H1 (cell line): ENCODE measurements around the gene CRHBP. TPM values are rescaled to one million over a fixed set of nuclear protein-coding genes. Genes with fewer than 3 reads are reported as not detected.

ENCODE experiments used
- CTCF ChIA-PET: fragments of 300-600 bp; sonication (Branson Sonifier 250); formaldehyde crosslinking; loops from one replicate; lab custom pipeline; 2021; ENCODE audit not compliant: partially characterized antibody; lab: Charles Lee
- POLR2A ChIA-PET: fragments of 300-600 bp; sonication (Branson Sonifier 250); formaldehyde crosslinking; loops from one replicate; lab custom pipeline; 2021; ENCODE audit warnings: inconsistent platforms; ENCODE audit not compliant: partially characterized antibody; lab: Charles Lee
- DNase-seq, 2 experiments: peaks; one replicate each; pipeline versions ENCODE4 v3.0.0 to v3.0.0-alpha.2; 2010 to 2022; ENCODE audit warnings: low spot score in 2 of 2, low read depth in 1 of 2, mixed read lengths in 1 of 2
- FAIRE-seq: peaks from 2 replicates; lab custom pipeline; 2011; peaks lifted over from hg19 to GRCh38; lab: Jason Lieb, UNC
- H2AFZ ChIP-seq: 2 replicates; pipeline ENCODE4 v1.8.1; 2012; ENCODE audit warnings: low read length, inconsistent platforms
- H2AK5ac ChIP-seq: 2 replicates; pipeline ENCODE4 v1.6.1; 2013; ENCODE audit warnings: low read depth, low read length
- H2BK120ac ChIP-seq: replicated peaks from 2 replicates; pipeline ENCODE3; 2013; ENCODE audit warnings: low read depth, low read length, inconsistent platforms
- H2BK12ac ChIP-seq: 2 replicates; pipeline ENCODE4 v1.6.1; 2013; ENCODE audit warnings: low read depth, low read length
- H2BK15ac ChIP-seq: 2 replicates; pipeline ENCODE4 v1.6.1; 2013; ENCODE audit warnings: low read length
- H2BK20ac ChIP-seq: 2 replicates; pipeline ENCODE4 v1.6.1; 2013; ENCODE audit warnings: low read length
- H2BK5ac ChIP-seq: 2 replicates; pipeline ENCODE4 v1.6.1; 2013; ENCODE audit warnings: low read depth, low read length
- H3K14ac ChIP-seq: 2 replicates; pipeline ENCODE4 v1.6.1; 2013; ENCODE audit warnings: inconsistent platforms; ENCODE audit not compliant: insufficient read length
- H3K18ac ChIP-seq: 2 replicates; pipeline ENCODE4 v1.6.1; 2013; ENCODE audit warnings: low read length; ENCODE audit errors: extremely low read depth
- H3K23ac ChIP-seq: 2 replicates; pipeline ENCODE4 v1.6.1; 2013; ENCODE audit warnings: inconsistent platforms; ENCODE audit not compliant: insufficient read length
- H3K23me2 ChIP-seq: 2 replicates; pipeline ENCODE4 v1.6.1; 2013; ENCODE audit warnings: low read depth, low read length
- H3K27ac ChIP-seq: 2 replicates; pipeline ENCODE4 v1.6.1; 2011; ENCODE audit warnings: low read depth, low read length, inconsistent platforms
- H3K27me3 ChIP-seq, 4 experiments: replicated peaks in 1 of 4; 1 replicate in 1 of 4; 2 replicates in 3 of 4; pipeline versions ENCODE4 v1.6.1 to v1.8.1; 2011 to 2013; ENCODE audit warnings: low read length in 3 of 4, mild to moderate bottlenecking in 3 of 4, inconsistent platforms in 2 of 4, mixed read lengths in 2 of 4, moderate library complexity in 1 of 4; ENCODE audit not compliant: control insufficient read depth in 3 of 4, insufficient read depth in 3 of 4; ENCODE audit errors: extremely low read depth in 1 of 4
- H3K36me3 ChIP-seq, 4 experiments: 2 replicates each; pipeline versions ENCODE4 v1.6.1 to v1.8.1; 2011 to 2013; ENCODE audit warnings: mild to moderate bottlenecking in 4 of 4, low read length in 3 of 4, moderate library complexity in 2 of 4, control low read depth in 1 of 4, inconsistent platforms in 1 of 4; ENCODE audit not compliant: insufficient read depth in 4 of 4, control insufficient read depth in 2 of 4
- H3K4ac ChIP-seq: replicated peaks from 2 replicates; pipeline ENCODE3; 2013; ENCODE audit warnings: low read length, low read depth, mixed read lengths, inconsistent platforms; ENCODE audit not compliant: insufficient read length
- H3K4me1 ChIP-seq, 4 experiments: replicated peaks in 1 of 4; 1 replicate in 1 of 4; 2 replicates in 3 of 4; pipeline versions ENCODE4 v1.6.1 to v1.8.1; 2011 to 2013; ENCODE audit warnings: low read length in 3 of 4, inconsistent platforms in 2 of 4, mixed read lengths in 1 of 4; ENCODE audit not compliant: insufficient read depth in 4 of 4, control insufficient read depth in 3 of 4
- H3K4me2 ChIP-seq, 2 experiments: 2 replicates each; pipeline versions ENCODE4 v1.6.1 to v1.8.1; 2011 to 2013; ENCODE audit warnings: low read depth in 2 of 2, low read length in 2 of 2, control low read depth in 1 of 2, inconsistent platforms in 1 of 2, mild to moderate bottlenecking in 1 of 2; ENCODE audit not compliant: insufficient read depth in 1 of 2
- H3K4me3 ChIP-seq, 4 experiments: fragments of 200-600, 300-600 bp in 1 of 4; sonication (generic), shearing (Covaris generic), sonication (Bioruptor Twin) in 1 of 4; 2 replicates each; pipeline versions ENCODE4 v1.5.1 to v1.8.1; 2011 to 2016; ENCODE audit warnings: low read length in 4 of 4, low read depth in 3 of 4, control low read depth in 2 of 4, inconsistent platforms in 2 of 4, mild to moderate bottlenecking in 2 of 4, mixed read lengths in 1 of 4, moderate library complexity in 1 of 4; ENCODE audit not compliant: insufficient read depth in 2 of 4; ENCODE audit errors: extremely low read depth in 1 of 4
- H3K56ac ChIP-seq: replicated peaks from 2 replicates; pipeline ENCODE3; 2013; ENCODE audit warnings: low read depth, mild to moderate bottlenecking, mixed read lengths, low read length, inconsistent platforms; ENCODE audit not compliant: insufficient read length
- H3K79me1 ChIP-seq: 2 replicates; pipeline ENCODE4 v1.6.1; 2013; ENCODE audit warnings: low read depth, low read length, control low read depth
- H3K79me2 ChIP-seq, 2 experiments: 2 replicates each; pipeline versions ENCODE4 v1.6.1 to v1.8.1; 2012 to 2013; ENCODE audit warnings: low read length in 2 of 2, mild to moderate bottlenecking in 2 of 2, inconsistent platforms in 1 of 2; ENCODE audit not compliant: insufficient read depth in 2 of 2, control insufficient read depth in 1 of 2
- H3K9ac ChIP-seq, 4 experiments: replicated peaks in 1 of 4; 1 replicate in 1 of 4; 2 replicates in 3 of 4; pipeline versions ENCODE4 v1.6.1 to v1.8.1; 2011 to 2013; ENCODE audit warnings: low read depth in 3 of 4, low read length in 3 of 4, control low read depth in 2 of 4, mild to moderate bottlenecking in 2 of 4, moderate library complexity in 2 of 4, inconsistent platforms in 1 of 4; ENCODE audit errors: extremely low read depth in 1 of 4
- H3K9me3 ChIP-seq, 2 experiments: 2 replicates each; pipeline versions ENCODE4 v1.6.1 to v1.8.1; 2012 to 2013; ENCODE audit warnings: mild to moderate bottlenecking in 2 of 2, moderate library complexity in 2 of 2, control low read depth in 1 of 2, inconsistent platforms in 1 of 2, low read depth in 1 of 2, low read length in 1 of 2, mixed read lengths in 1 of 2; ENCODE audit not compliant: insufficient read depth in 2 of 2
- H4K20me1 ChIP-seq, 2 experiments: replicated peaks in 1 of 2; 2 replicates each; pipeline versions ENCODE3 to v1.8.1; 2011 to 2013; ENCODE audit warnings: inconsistent platforms in 2 of 2, low read length in 2 of 2, mild to moderate bottlenecking in 1 of 2; ENCODE audit not compliant: insufficient read depth in 2 of 2, control insufficient read depth in 1 of 2
- H4K5ac ChIP-seq: 2 replicates; pipeline ENCODE4 v1.6.1; 2013; ENCODE audit warnings: low read length, low read depth, mixed read lengths, inconsistent platforms; ENCODE audit not compliant: insufficient read length
- H4K8ac ChIP-seq: 2 replicates; pipeline ENCODE4 v1.8.0; 2013; ENCODE audit warnings: mild to moderate bottlenecking, moderate library complexity, low read length, inconsistent platforms; ENCODE audit not compliant: insufficient read depth; ENCODE audit errors: extremely low read depth
- H4K91ac ChIP-seq: replicated peaks from 2 replicates; pipeline ENCODE3; 2013; ENCODE audit warnings: low read length, mixed read lengths, inconsistent platforms; ENCODE audit not compliant: insufficient read length
- CHD2 ChIP-seq: IDR thresholded peaks from 2 replicates; pipeline ENCODE4 v1.6.1; 2012; ENCODE audit warnings: low read length, improper control_type of control experiment
- GTF2F1 ChIP-seq: IDR thresholded peaks from 2 replicates; pipeline ENCODE4 v1.6.1; 2012; ENCODE audit warnings: low read depth, low read length, improper control_type of control experiment, borderline replicate concordance
- HDAC2 ChIP-seq, 2 experiments: fragments of 300-600 bp in 1 of 2; sonication (generic) in 1 of 2; IDR thresholded peaks; 2 replicates each; pipeline ENCODE4 v1.6.1; 2011 to 2012; ENCODE audit warnings: low read depth in 2 of 2, low read length in 2 of 2, mild to moderate bottlenecking in 2 of 2, moderate library complexity in 2 of 2, borderline replicate concordance in 1 of 2, inconsistent platforms in 1 of 2
- JUN ChIP-seq: IDR thresholded peaks from 2 replicates; pipeline ENCODE4 v1.6.1; 2011; ENCODE audit warnings: low read depth, mild to moderate bottlenecking, improper control_type of control experiment, low read length
- POLR2AphosphoS5 ChIP-seq: IDR thresholded peaks from 2 replicates; pipeline ENCODE4 v1.6.1; 2011; ENCODE audit warnings: low read depth, low read length
- RAD21 ChIP-seq, 2 experiments: IDR thresholded peaks in 1 of 2; conservative IDR thresholded peaks in 1 of 2; 2 replicates each; pipeline ENCODE4 v1.6.1; 2011; ENCODE audit warnings: low read depth in 2 of 2, low read length in 2 of 2, improper control_type of control experiment in 1 of 2, inconsistent platforms in 1 of 2, mild to moderate bottlenecking in 1 of 2, moderate library complexity in 1 of 2
- SIX5 ChIP-seq: IDR thresholded peaks from 2 replicates; pipeline ENCODE4 v1.6.1; 2011; ENCODE audit warnings: mild to moderate bottlenecking, low read depth, low read length
- SP4 ChIP-seq: IDR thresholded peaks from 2 replicates; pipeline ENCODE4 v1.6.1; 2012; ENCODE audit warnings: low read length, inconsistent platforms
- TAF1 ChIP-seq: IDR thresholded peaks from 2 replicates; pipeline ENCODE4 v1.6.1; 2011; ENCODE audit warnings: mild to moderate bottlenecking, low read depth, low read length
- TEAD4 ChIP-seq: IDR thresholded peaks from 2 replicates; pipeline ENCODE4 v1.6.1; 2012; ENCODE audit warnings: low read depth, low read length, inconsistent platforms, mixed read lengths
- WGBS, 2 experiments: shearing (Covaris generic) in 1 of 2; methylation state at CpG; one replicate each; pipeline versions ENCODE4 v1.1.6 to v1.1.7; 2013 to 2015; ENCODE audit warnings: low lambda C conversion rate in 2 of 2, mixed read lengths in 2 of 2, inconsistent platforms in 1 of 2, low coverage in 1 of 2, missing lambda C conversion rate in 1 of 2; ENCODE audit not compliant: insufficient replicate concordance in 2 of 2, insufficient coverage in 1 of 2, insufficient read length in 1 of 2; ENCODE audit errors: extremely low coverage in 1 of 2, missing lambda C conversion rate in 1 of 2; 5-methylcytosine and 5-hydroxymethylcytosine counted together
- polyA plus RNA-seq, 7 experiments: library from polyadenylated mRNA; depleted of rRNA in 3 of 7; stranded (reverse) in 5 of 7; unstranded in 2 of 7; fragments of >200 nt in 5 of 7; fragments of 200-250 nt in 2 of 7; gene quantifications; 1 replicate in 5 of 7; 2 replicates in 1 of 7; 4 replicates in 1 of 7; pipeline versions ENCODE4 v1.2.1 to v1.2.3, GENCODE V29; 2011 to 2013; ENCODE audit warnings: missing spikeins in 2 of 7, mixed read lengths in 2 of 7
- total RNA-seq: library from RNA; stranded (reverse); fragmentation: NEBNext Ultra II Directional; extraction: Animal tissue kit (Norgen Biotek cat#: 25700); gene quantifications from 2 replicates; pipeline ENCODE4 v1.2.1, GENCODE V29; 2021

CRHBP gene
- total and polyA plus RNA-seq, 2 of the 8 experiments (the other 6 are each of a cell fraction or from before 2014, with no cell fraction given): 0.30 TPM; not detected in 1

DNA sequence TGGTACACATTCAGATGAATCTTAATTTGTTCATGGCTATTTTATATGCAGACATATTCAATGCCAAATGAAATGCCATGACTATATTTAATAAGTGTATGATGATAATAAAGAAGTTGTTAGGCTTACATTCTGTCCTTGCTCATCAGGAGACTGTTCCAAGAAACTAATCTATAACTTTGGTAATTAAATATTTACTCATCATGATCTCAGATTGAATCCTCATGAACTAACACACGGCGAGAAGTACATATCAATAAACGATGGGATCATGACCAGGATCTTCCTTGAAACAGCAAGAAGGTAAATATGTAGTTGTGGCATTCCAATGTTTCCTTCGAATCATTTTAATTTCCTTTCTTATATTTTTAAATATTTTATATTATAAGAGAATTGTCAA, 64.8 kb downstream of the CRHBP start:
- H2AFZ ChIP-seq: no peak overlapping the region
- H2AK5ac ChIP-seq: no peak overlapping the region
- H3K56ac ChIP-seq: no peak overlapping the region
- H3K9ac ChIP-seq: no peak overlapping the region
- no peak overlapping the region for H2BK12ac ChIP-seq
- no peaks in the 10 kb centered on the region for H3K27me3 ChIP-seq
- no peak overlapping the region for H4K91ac ChIP-seq
- 87% methylated on average over 4 of the region's 4 CpGs; no CpG with 5 or more reads in 1 of the 2 experiments for WGBS, 2 experiments
- no peak overlapping the region for H3K4me3 ChIP-seq
- no peak overlapping the region for H2BK120ac ChIP-seq
- H4K20me1 ChIP-seq: no peaks in the 10 kb centered on the region
- H3K4me1 ChIP-seq: no peaks in the 10 kb centered on the region
- FAIRE-seq (no peak), DNase-seq (no peak)
- H4K5ac ChIP-seq: no peak overlapping the region
- H3K9me3 ChIP-seq: no peaks in the 10 kb centered on the region
- H3K4ac ChIP-seq: no peak overlapping the region
- no peak overlapping the region for H2BK5ac ChIP-seq
- H3K36me3 ChIP-seq: no peaks in the 10 kb centered on the region
- TF ChIP-seq JUN (no peak), SIX5 (no peak), GTF2F1 (no peak), POLR2AphosphoS5 (no peak), SP4 (no peak), TEAD4 (no peak), RAD21 (IDR thresholded peaks at IDR 0.05 in 1 of 2, conservative IDR thresholded peaks at IDR 0.05 in 1 of 2; ENCODE audit: low read depth in 2 of 2, low read length in 2 of 2) (no peak), HDAC2 (IDR thresholded peaks at IDR 0.05; ENCODE audit: borderline replicate concordance in 1 of 2, low read depth in 2 of 2, low read length in 2 of 2) (no peak), TAF1 (no peak), CHD2 (no peak)
- H3K4me2 ChIP-seq: no peak overlapping the region
- H3K14ac ChIP-seq: no peak overlapping the region
- no peaks in the 10 kb centered on the region for H3K79me2 ChIP-seq
- ChIA-PET POLR2A (interaction anchor here (0.9 kb wide), 1 partner anchor 12 kb away, joined by 4 read pairs; the partner anchor contains the start of gene AGGF1), CTCF (interaction anchor here (0.5 to 3.2 kb wide), 9 partner anchors 9 to 418 kb away, joined by 3 to 48 read pairs (median 6); no protein-coding TSS in a partner anchor)
- H2BK15ac ChIP-seq: no peak overlapping the region
- no peaks in the 10 kb centered on the region for H3K23me2 ChIP-seq
- no peak overlapping the region for H3K18ac ChIP-seq
- H4K8ac ChIP-seq: no peak overlapping the region
- H3K79me1 ChIP-seq: no peaks in the 10 kb centered on the region
- no peak overlapping the region for H3K27ac ChIP-seq
- no peak overlapping the region for H2BK20ac ChIP-seq
- no peak overlapping the region for H3K23ac ChIP-seq
